ENCODE results near the gene RHBDD3. TPM values are rescaled to one million over a fixed set of nuclear protein-coding genes. Genes with fewer than 3 reads are reported as not detected.

RHBDD3 gene
- total and polyA plus RNA-seq, 2 donors (not counting 1 experiment from before 2014, with no cell fraction given) = 11.9 to 12.5 TPM

DNA sequence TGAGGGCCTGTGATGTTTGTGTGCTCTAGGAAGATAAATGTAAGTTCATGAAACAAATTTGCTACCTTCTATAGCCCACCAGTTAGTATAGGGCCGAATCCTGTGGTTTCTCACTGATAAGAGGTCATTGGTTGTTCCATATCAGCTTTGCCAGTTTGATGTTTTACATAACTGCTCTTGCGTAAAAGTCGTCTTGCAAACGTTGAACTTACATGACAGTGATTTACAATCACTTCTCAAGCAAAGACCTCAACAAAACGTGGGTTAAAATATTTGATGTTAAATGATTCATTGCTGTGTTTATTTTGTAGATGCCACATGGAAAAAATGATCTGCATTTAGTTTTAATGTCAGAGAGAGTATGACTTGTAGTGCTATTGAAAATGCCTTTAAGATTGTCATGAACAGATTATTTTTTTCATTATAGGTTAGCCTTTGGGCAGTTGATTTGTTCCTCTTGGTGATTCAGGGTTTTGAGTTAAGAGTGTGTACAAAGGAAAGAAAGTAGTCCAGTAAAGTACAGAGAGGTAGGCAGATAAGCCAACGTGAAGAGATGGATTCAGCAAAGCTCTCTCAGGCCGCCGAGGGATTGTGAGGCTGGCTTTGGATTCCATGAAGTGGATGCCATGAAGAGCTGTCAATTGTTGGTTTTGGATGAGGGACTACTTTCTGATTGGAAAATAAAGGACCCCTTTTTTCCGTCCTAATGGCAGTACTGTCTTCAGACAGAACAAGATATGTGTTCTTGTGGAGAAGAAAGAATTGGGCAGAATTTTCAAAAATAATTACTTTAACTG is 2.9 kb upstream of the RHBDD3 start:
- peaks cover 63% of the 10 kb centered on the region for H4K20me1 ChIP-seq (ENCODE audit: control insufficient read depth, insufficient read depth, low read length, poor library complexity, severe bottlenecking)
- H3K4me1 ChIP-seq (ENCODE audit: control insufficient read depth in 2 of 2, insufficient read depth in 2 of 2, low read length in 2 of 2) = peaks cover 42 to 47% of the 10 kb centered on the region in 2 donors
- ChIA-PET CTCF (interaction anchor here (1.2 kb wide), 1 partner anchor 25 kb away, joined by 3 read pairs; no protein-coding TSS in a partner anchor), POLR2A (no interaction called here)
- intact Hi-C loops (cut with micrococcal nuclease) = no loop called here
- H3K9ac ChIP-seq (ENCODE audit: low read length) = peak overlapping the region; percentile 96
- H3K36me3 ChIP-seq (replicated peaks in 1 of 2; ENCODE audit: control extremely low read depth in 1 of 2, control insufficient read depth in 1 of 2, extremely low read depth in 1 of 2, insufficient read depth in 2 of 2, low read length in 1 of 2) = peaks cover 2 to 40% of the 10 kb centered on the region in 2 experiments
- no peak for DNase-seq
- H3K79me2 ChIP-seq (ENCODE audit: control insufficient read depth, insufficient read depth, low read length) = peaks cover 90% of the 10 kb centered on the region
- whole genome bisulfite sequencing (ENCODE audit: insufficient coverage) = 66% methylated on average over 3 of the region's 9 CpGs
- no peak overlapping the region for H2AFZ ChIP-seq (ENCODE audit: insufficient read depth, low read depth, low read length, poor library complexity, severe bottlenecking)
- ATAC-seq (ENCODE audit: low read depth) = no peak
- no peaks in the 10 kb centered on the region for H3K27me3 ChIP-seq (replicated peaks in 1 of 4; ENCODE audit: control extremely low read depth in 1 of 4, control insufficient read depth in 3 of 4, insufficient read depth in 4 of 4, low read length in 3 of 4)
- no peaks in the 10 kb centered on the region for H3K9me3 Mint-ChIP-seq (ENCODE audit: insufficient read depth)
- peaks cover 67% of the 10 kb centered on the region for H3K4me1 Mint-ChIP-seq
- no peak for TF ChIP-seq EZH2 (IDR thresholded peaks at IDR 0.05; ENCODE audit: borderline replicate concordance, insufficient read depth, low read depth, low read length, poor library complexity, severe bottlenecking)
- TF ChIP-seq, protein P1, sequence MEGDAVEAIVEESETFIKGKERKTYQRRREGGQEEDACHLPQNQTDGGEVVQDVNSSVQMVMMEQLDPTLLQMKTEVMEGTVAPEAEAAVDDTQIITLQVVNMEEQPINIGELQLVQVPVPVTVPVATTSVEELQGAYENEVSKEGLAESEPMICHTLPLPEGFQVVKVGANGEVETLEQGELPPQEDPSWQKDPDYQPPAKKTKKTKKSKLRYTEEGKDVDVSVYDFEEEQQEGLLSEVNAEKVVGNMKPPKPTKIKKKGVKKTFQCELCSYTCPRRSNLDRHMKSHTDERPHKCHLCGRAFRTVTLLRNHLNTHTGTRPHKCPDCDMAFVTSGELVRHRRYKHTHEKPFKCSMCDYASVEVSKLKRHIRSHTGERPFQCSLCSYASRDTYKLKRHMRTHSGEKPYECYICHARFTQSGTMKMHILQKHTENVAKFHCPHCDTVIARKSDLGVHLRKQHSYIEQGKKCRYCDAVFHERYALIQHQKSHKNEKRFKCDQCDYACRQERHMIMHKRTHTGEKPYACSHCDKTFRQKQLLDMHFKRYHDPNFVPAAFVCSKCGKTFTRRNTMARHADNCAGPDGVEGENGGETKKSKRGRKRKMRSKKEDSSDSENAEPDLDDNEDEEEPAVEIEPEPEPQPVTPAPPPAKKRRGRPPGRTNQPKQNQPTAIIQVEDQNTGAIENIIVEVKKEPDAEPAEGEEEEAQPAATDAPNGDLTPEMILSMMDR (IDR thresholded peaks at IDR 0.05) = no peak
- H3K27ac Mint-ChIP-seq = peak overlapping the region; percentile 66
- H3K4me3 ChIP-seq (ENCODE audit: control extremely low read depth in 1 of 5, extremely low read depth in 1 of 5, insufficient read depth in 1 of 5, low read depth in 2 of 5, low read length in 4 of 5) = peak overlapping the region in 4 of 5 experiments; percentile 72 to 96 (median 87)
- H3K9me3 ChIP-seq (ENCODE audit: control extremely low read depth in 1 of 3, control insufficient read depth in 2 of 3, insufficient read depth in 1 of 3, low read length in 2 of 3) = no peaks in the 10 kb centered on the region
- H3K4me3 Mint-ChIP-seq = peak overlapping the region; percentile 93
- peak overlapping the region; percentile 94 for H3K4me2 ChIP-seq (replicated peaks; ENCODE audit: low read depth, low read length, poor library complexity, severe bottlenecking)
- no peaks in the 10 kb centered on the region for H3K27me3 Mint-ChIP-seq
- H3K27ac ChIP-seq (ENCODE audit: low read length in 2 of 2) = peak overlapping the region in 1 of 2 donors; percentile 45

Measured in B cell (primary cell).